PC-3 (cell line): Measurements from ENCODE around the gene FKBP10.

Source experiments
- CTCF ChIP-seq: fragments of 300-600 bp; sonication (generic); conservative IDR thresholded peaks from 2 replicates; pipeline ENCODE4 v1.5.1; 2017; ENCODE audit warnings: antibody characterized with exemption, low read depth, mild to moderate bottlenecking, low read length
- EZH2phosphoT487 ChIP-seq: fragments of 300-600 bp; sonication (generic); IDR thresholded peaks from 2 replicates; pipeline ENCODE4 v1.6.1; 2018; ENCODE audit warnings: mild to moderate bottlenecking, antibody characterized with exemption, low read length, borderline replicate concordance

DNA sequence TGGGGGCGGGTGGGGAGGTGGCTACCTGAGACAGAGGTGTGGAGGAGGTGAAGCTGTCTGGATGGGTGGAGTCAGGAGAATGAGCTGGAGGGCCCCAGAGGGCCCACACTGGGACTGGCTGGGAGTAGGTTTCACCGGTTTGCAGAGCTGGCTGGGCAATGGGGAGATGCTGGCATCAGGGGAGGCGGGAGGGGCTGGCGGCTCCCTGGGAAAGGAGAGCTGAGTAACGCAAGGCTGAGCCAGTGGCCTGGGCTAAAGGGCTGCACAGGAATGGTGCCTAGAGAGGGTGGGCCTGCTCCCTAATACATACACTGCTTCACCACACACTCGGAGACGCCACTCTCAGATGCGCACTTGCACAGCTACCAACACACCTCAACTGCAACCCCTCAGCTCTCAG lies 13.4 kb upstream of the FKBP10 start:
- TF ChIP-seq CTCF (no peak), EZH2phosphoT487 (no peak)
